H1 (cell line): ENCODE data around the gene EHD4.
A peak's percentile ranks its signal among the peaks of the same experiment; 100 is the strongest.

Experiments used
- CBX5 ChIP-seq: fragments of 300-800, 300-1000 bp; sonication (generic); IDR thresholded peaks from 2 replicates; pipeline ENCODE4 v1.7.1; 2016; ENCODE audit warnings: antibody characterized with exemption, low read length, low read depth
- CEBPB ChIP-seq: IDR thresholded peaks from 2 replicates; pipeline ENCODE4 v1.6.1; 2012; ENCODE audit warnings: low read depth, low read length
- EP300 ChIP-seq, 2 experiments: IDR thresholded peaks; 1 replicate in 1 of 2; 2 replicates in 1 of 2; pipeline ENCODE4 v1.6.1; 2011 to 2012; ENCODE audit warnings: low read depth in 2 of 2, low read length in 2 of 2, mild to moderate bottlenecking in 2 of 2, borderline replicate concordance in 1 of 2, inconsistent platforms in 1 of 2, moderate library complexity in 1 of 2
- EZH2 ChIP-seq: fragments of 200-600 bp; sonication (generic); IDR thresholded peaks from 2 replicates; pipeline ENCODE4 v1.7.1; 2012; ENCODE audit warnings: low read depth, mild to moderate bottlenecking, moderate library complexity, low read length, inconsistent platforms; ENCODE audit not compliant: severe bottlenecking
- TEAD4 ChIP-seq: IDR thresholded peaks from 2 replicates; pipeline ENCODE4 v1.6.1; 2012; ENCODE audit warnings: low read depth, low read length, inconsistent platforms, mixed read lengths
- TF ChIP-seq, protein P1 (sequence below), 3 experiments: IDR thresholded peaks; 1 replicate in 2 of 3; 2 replicates in 1 of 3; pipeline versions ENCODE4 v1.5.1 to v1.6.1; 2011; ENCODE audit warnings: low read length in 3 of 3, mild to moderate bottlenecking in 3 of 3, inconsistent platforms in 2 of 3, low read depth in 1 of 3, moderate library complexity in 1 of 3; ENCODE audit not compliant: insufficient read depth in 1 of 3; ENCODE audit errors: control extremely low read depth in 1 of 3

DNA sequence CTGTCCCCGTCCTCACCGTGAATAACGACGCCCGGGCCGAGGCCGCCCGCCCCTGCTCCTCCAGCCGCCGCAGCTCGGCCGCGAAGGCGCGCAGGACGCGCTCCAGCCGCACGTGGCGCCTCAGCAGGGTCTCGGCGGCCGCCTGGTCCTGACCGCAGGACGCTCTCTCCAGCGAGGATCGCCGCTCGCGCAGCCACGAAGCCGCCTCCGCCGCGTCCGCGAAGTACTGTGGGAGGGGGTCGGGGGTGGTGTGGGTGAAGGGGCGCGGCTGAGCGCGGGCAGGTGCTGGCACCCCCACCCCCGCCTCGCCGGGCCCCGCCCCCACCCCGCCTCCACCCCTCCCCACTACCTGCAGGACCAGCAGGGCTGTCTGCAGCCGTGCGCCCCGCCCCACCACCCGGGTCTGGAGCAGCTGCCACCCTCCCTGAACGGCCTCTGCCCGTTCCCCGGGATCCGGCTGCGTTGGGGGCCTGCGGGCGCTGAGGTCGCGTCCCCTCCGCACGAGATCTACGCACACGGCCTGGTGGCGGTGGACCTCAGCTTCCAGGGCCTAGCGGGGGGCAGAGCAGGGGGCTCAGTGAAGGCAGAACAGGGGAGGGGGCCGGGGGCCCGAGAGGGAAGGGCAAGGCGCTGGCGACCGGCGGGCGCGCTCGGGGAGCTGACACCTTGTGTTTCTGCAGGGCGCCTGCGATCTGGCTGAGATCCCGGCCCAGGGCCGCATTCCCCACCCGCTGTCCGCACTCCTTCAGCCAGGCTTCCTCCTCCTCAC is 90.3 kb downstream of the EHD4 start:
- TF ChIP-seq, protein P1, sequence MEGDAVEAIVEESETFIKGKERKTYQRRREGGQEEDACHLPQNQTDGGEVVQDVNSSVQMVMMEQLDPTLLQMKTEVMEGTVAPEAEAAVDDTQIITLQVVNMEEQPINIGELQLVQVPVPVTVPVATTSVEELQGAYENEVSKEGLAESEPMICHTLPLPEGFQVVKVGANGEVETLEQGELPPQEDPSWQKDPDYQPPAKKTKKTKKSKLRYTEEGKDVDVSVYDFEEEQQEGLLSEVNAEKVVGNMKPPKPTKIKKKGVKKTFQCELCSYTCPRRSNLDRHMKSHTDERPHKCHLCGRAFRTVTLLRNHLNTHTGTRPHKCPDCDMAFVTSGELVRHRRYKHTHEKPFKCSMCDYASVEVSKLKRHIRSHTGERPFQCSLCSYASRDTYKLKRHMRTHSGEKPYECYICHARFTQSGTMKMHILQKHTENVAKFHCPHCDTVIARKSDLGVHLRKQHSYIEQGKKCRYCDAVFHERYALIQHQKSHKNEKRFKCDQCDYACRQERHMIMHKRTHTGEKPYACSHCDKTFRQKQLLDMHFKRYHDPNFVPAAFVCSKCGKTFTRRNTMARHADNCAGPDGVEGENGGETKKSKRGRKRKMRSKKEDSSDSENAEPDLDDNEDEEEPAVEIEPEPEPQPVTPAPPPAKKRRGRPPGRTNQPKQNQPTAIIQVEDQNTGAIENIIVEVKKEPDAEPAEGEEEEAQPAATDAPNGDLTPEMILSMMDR (IDR thresholded peaks at IDR 0.05; ENCODE audit: control extremely low read depth in 1 of 3, insufficient read depth in 1 of 3, low read depth in 1 of 3, low read length in 3 of 3), result no peak
- no peak for TF ChIP-seq TEAD4
- no peak for TF ChIP-seq CBX5
- no peak for TF ChIP-seq EP300 (IDR thresholded peaks at IDR 0.05; ENCODE audit: borderline replicate concordance in 1 of 2, low read depth in 2 of 2, low read length in 2 of 2)
- TF ChIP-seq CEBPB, result no peak
- peak; percentile 60 for TF ChIP-seq EZH2
